Muscle layer of duodenum (tissue), 2 donors: ENCODE data around the gene MESP2.

Source experiments
- H3K27ac ChIP-seq: one replicate; pipeline ENCODE4 v1.7.0; 2013; ENCODE audit warnings: mild to moderate bottlenecking, low read length
- H3K27me3 ChIP-seq: one replicate; pipeline ENCODE4 v1.7.0; 2013; ENCODE audit warnings: low read depth, mild to moderate bottlenecking, control low read depth, low read length
- H3K36me3 ChIP-seq, 2 donors: one replicate each; pipeline ENCODE4 v1.7.0; 2013; ENCODE audit warnings: low read length in 2 of 2, control low read depth in 1 of 2, mild to moderate bottlenecking in 1 of 2; ENCODE audit not compliant: insufficient read depth in 2 of 2, control insufficient read depth in 1 of 2
- H3K4me1 ChIP-seq, 2 donors: one replicate each; pipeline ENCODE4 v1.7.0; 2013; ENCODE audit warnings: low read length in 2 of 2, mild to moderate bottlenecking in 2 of 2, control low read depth in 1 of 2, moderate library complexity in 1 of 2; ENCODE audit not compliant: insufficient read depth in 2 of 2, control insufficient read depth in 1 of 2
- H3K4me3 ChIP-seq, 2 donors: one replicate each; pipeline ENCODE4 v1.7.0; 2013; ENCODE audit warnings: low read length in 2 of 2, low read depth in 1 of 2, mild to moderate bottlenecking in 1 of 2
- H3K9me3 ChIP-seq, 2 donors: one replicate each; pipeline ENCODE4 v1.7.0; 2013; ENCODE audit warnings: low read length in 2 of 2, control low read depth in 1 of 2, mild to moderate bottlenecking in 1 of 2; ENCODE audit not compliant: control insufficient read depth in 1 of 2
- donor health status: healthy.

MESP2 gene

GRCh38 chr15:89747708-89748682, 28.1 kb upstream of the MESP2 start:
- Histone ChIP-seq H3K27me3 (no peaks in the 10 kb centered on the region), H3K36me3 (no peaks in the 10 kb centered on the region), H3K4me3 (no peak overlapping the region), H3K9me3 (no peaks in the 10 kb centered on the region), H3K4me1 (peaks cover 0 to 10% of the 10 kb centered on the region in 2 donors), H3K27ac (no peak overlapping the region)

GRCh38 chr15:89749054-89749453, 27.1 kb upstream of the MESP2 start:
- Histone ChIP-seq H3K27ac (no peak overlapping the region), H3K27me3 (no peaks in the 10 kb centered on the region), H3K36me3 (no peaks in the 10 kb centered on the region), H3K4me3 (no peak overlapping the region), H3K4me1 (peaks cover 0 to 10% of the 10 kb centered on the region in 2 donors), H3K9me3 (no peaks in the 10 kb centered on the region)

- Histone ChIP-seq H3K27me3 (no peaks in the 10 kb centered on the region), H3K9me3 (no peaks in the 10 kb centered on the region), H3K4me3 (peak overlapping the region in 1 of 2 donors; percentile 73), H3K36me3 (no peaks in the 10 kb centered on the region), H3K27ac (no peak overlapping the region), H3K4me1 (peaks cover 0 to 10% of the 10 kb centered on the region in 2 donors)
These were observed 26.6 kb upstream of the MESP2 start for GRCh38 chr15:89749526-89749925.

GRCh38 chr15:89749951-89750559, 26.1 kb upstream of the MESP2 start:
- Histone ChIP-seq H3K27ac (no peak overlapping the region), H3K27me3 (no peaks in the 10 kb centered on the region), H3K9me3 (no peaks in the 10 kb centered on the region), H3K4me3 (peak overlapping the region; percentile 37 to 73), H3K4me1 (peaks cover 0 to 10% of the 10 kb centered on the region in 2 donors), H3K36me3 (no peaks in the 10 kb centered on the region)

- Histone ChIP-seq H3K27me3 (no peaks in the 10 kb centered on the region), H3K36me3 (no peaks in the 10 kb centered on the region), H3K27ac (no peak within 1 kb of the TSS), H3K4me3 (peak within 1 kb of the TSS; percentile 37 to 73), H3K9me3 (no peaks in the 10 kb centered on the region), H3K4me1 (peaks cover 0 to 10% of the 10 kb centered on the region in 2 donors)
These were observed 25.3 kb upstream of the MESP2 start, which contains the start of gene MESP1 for GRCh38 chr15:89750560-89751542. TSS of gene MESP1 (minus strand) at chr15:89751249. CDS start at chr15:89751231, 18 bp downstream.

- no peaks in the 10 kb centered on the region for H3K36me3 ChIP-seq
- peaks cover 0 to 10% of the 10 kb centered on the region in 2 donors for H3K4me1 ChIP-seq
- no peak overlapping the region for H3K4me3 ChIP-seq
- H3K27ac ChIP-seq: no peak overlapping the region
- no peaks in the 10 kb centered on the region for H3K27me3 ChIP-seq
- no peaks in the 10 kb centered on the region for H3K9me3 ChIP-seq
These were observed 24.4 kb upstream of the MESP2 start for GRCh38 chr15:89751748-89752147.

GRCh38 chr15:89753855-89754254, 22.3 kb upstream of the MESP2 start:
- no peaks in the 10 kb centered on the region for H3K27me3 ChIP-seq

GRCh38 chr15:89754361-89755154, 21.6 kb upstream of the MESP2 start:
- no peaks in the 10 kb centered on the region for H3K9me3 ChIP-seq

More at GRCh38 chr15:89753855-89754254, 22.3 kb upstream of the MESP2 start:
- Histone ChIP-seq H3K9me3 (no peaks in the 10 kb centered on the region), H3K36me3 (no peaks in the 10 kb centered on the region), H3K4me1 (peaks cover 0 to 10% of the 10 kb centered on the region in 2 donors), H3K27ac (no peak overlapping the region), H3K4me3 (no peak overlapping the region)

GRCh38 chr15:89755701-89756100, 20.4 kb upstream of the MESP2 start:
- Histone ChIP-seq H3K36me3 (no peaks in the 10 kb centered on the region), H3K27ac (no peak overlapping the region), H3K27me3 (no peaks in the 10 kb centered on the region), H3K9me3 (no peaks in the 10 kb centered on the region), H3K4me3 (no peak overlapping the region), H3K4me1 (no peaks in the 10 kb centered on the region)

More at GRCh38 chr15:89754361-89755154, 21.6 kb upstream of the MESP2 start:
- no peak overlapping the region for H3K4me3 ChIP-seq
- H3K36me3 ChIP-seq: no peaks in the 10 kb centered on the region
- no peaks in the 10 kb centered on the region for H3K27me3 ChIP-seq
- no peak overlapping the region for H3K27ac ChIP-seq
- peaks cover 0 to 10% of the 10 kb centered on the region in 2 donors for H3K4me1 ChIP-seq

- Histone ChIP-seq H3K27ac (no peak overlapping the region), H3K4me1 (no peaks in the 10 kb centered on the region), H3K9me3 (no peaks in the 10 kb centered on the region), H3K36me3 (no peaks in the 10 kb centered on the region), H3K4me3 (no peak overlapping the region), H3K27me3 (no peaks in the 10 kb centered on the region)
These were observed 19.2 kb upstream of the MESP2 start for GRCh38 chr15:89756897-89757296.
